ENCODE measurements around the gene NABP2. TPM values are rescaled to one million over a fixed set of nuclear protein-coding genes. Genes with fewer than 3 reads are reported as not detected.

NABP2 gene
- total and polyA plus RNA-seq, 12 donors, result 13.5 to 27.7 (median 20.4) TPM

- H3K4me3 ChIP-seq, result peak overlapping the region; percentile 78 to 99 (median 98)
- H3K27me3 ChIP-seq, result no peaks in the 10 kb centered on the region
- DNase-seq (no peak), ATAC-seq (no peak)
- peaks cover 7 to 28% (median 22%) of the 10 kb centered on the region in 9 donors for H3K4me1 ChIP-seq
- TF ChIP-seq CTCF (IDR thresholded peaks at IDR 0.05), result no peak
- peaks cover 0 to 32% (median 21%) of the 10 kb centered on the region in 9 donors for H3K36me3 ChIP-seq
- intact Hi-C loops (cut with DNase I), result loop anchor here in 3 of 10 donors (5.0 kb wide), 2 partner anchors 37 to 52 kb away; partner anchors contain the start of genes NABP2 (in 2 of the 3) and RNF41 (in 2 of the 3)
- 15% methylated on average over 9 of the region's 9 CpGs for WGBS, 2 donors
- no peaks in the 10 kb centered on the region for H3K9me3 ChIP-seq
- peak overlapping the region; percentile 55 to 96 (median 92) for H3K27ac ChIP-seq
Measured at GRCh38 chr12:56258820-56259183, 34.7 kb downstream of the NABP2 start.

- Histone ChIP-seq H3K27ac (no peak overlapping the region), H3K9me3 (no peaks in the 10 kb centered on the region), H3K36me3 (peaks cover 0 to 17% (median 6%) of the 10 kb centered on the region in 9 donors), H3K4me3 (no peak overlapping the region), H3K27me3 (no peaks in the 10 kb centered on the region), H3K4me1 (peaks cover 7 to 28% (median 22%) of the 10 kb centered on the region in 9 donors)
- no peak for TF ChIP-seq CTCF (IDR thresholded peaks at IDR 0.05)
- intact Hi-C loops (cut with DNase I), result loop anchor here in 1 of 10 donors (10.0 kb wide), 1 partner anchor 204 kb away; the partner anchor contains the start of gene SPRYD4
- ATAC-seq (no peak), DNase-seq (no peak)
- WGBS, 2 donors, result 95 to 97% methylated on average over 8 of the region's 8 CpGs
Measured at GRCh38 chr12:56260380-56260779, 36.2 kb downstream of the NABP2 start.

- Histone ChIP-seq H3K9me3 (no peaks in the 10 kb centered on the region), H3K36me3 (peaks cover 0 to 11% (median under 1%) of the 10 kb centered on the region in 9 donors), H3K4me1 (peaks cover 7 to 31% (median 23%) of the 10 kb centered on the region in 9 donors), H3K27me3 (no peaks in the 10 kb centered on the region), H3K4me3 (no peak overlapping the region), H3K27ac (no peak overlapping the region)
- DNase-seq (no peak), ATAC-seq (no peak)
- intact Hi-C loops (cut with DNase I), result loop anchor here in 1 of 10 donors (10.0 kb wide), 1 partner anchor 204 kb away; the partner anchor contains the start of gene SPRYD4
- WGBS, 2 donors, result 55 to 57% methylated on average over 3 of the region's 3 CpGs
- no peak for TF ChIP-seq CTCF (IDR thresholded peaks at IDR 0.05)
Measured at GRCh38 chr12:56260921-56261320, 36.8 kb downstream of the NABP2 start.

- Histone ChIP-seq H3K36me3 (peaks cover 0 to 5% (median 0%) of the 10 kb centered on the region in 9 donors), H3K27me3 (no peaks in the 10 kb centered on the region), H3K27ac (no peak overlapping the region), H3K4me3 (no peak overlapping the region), H3K9me3 (no peaks in the 10 kb centered on the region), H3K4me1 (peaks cover 6 to 30% (median 25%) of the 10 kb centered on the region in 9 donors)
- ATAC-seq, result no peak
- no peak for TF ChIP-seq CTCF (IDR thresholded peaks at IDR 0.05)
- 84 to 89% methylated on average over 5 of the region's 5 CpGs for WGBS, 2 donors
- no peak for DNase-seq
- intact Hi-C loops (cut with DNase I), result loop anchor here in 1 of 10 donors (10.0 kb wide), 1 partner anchor 203 kb away; the partner anchor contains the start of gene SPRYD4
Measured at GRCh38 chr12:56261503-56262232, 37.5 kb downstream of the NABP2 start.

Data from heart right ventricle (tissue), 16 donors.